Measurements from ENCODE around the gene LMO3.
"Not testable (repeated sequence)": the region's sequence is repeated elsewhere in the genome, so short reads cannot be mapped to it uniquely, and the experiment has no call there.

LMO3 gene

GRCh38 chr12:16537652-16538051, 68.3 kb downstream of the LMO3 start:
- DNase-seq = not testable (repeated sequence)

DNA sequence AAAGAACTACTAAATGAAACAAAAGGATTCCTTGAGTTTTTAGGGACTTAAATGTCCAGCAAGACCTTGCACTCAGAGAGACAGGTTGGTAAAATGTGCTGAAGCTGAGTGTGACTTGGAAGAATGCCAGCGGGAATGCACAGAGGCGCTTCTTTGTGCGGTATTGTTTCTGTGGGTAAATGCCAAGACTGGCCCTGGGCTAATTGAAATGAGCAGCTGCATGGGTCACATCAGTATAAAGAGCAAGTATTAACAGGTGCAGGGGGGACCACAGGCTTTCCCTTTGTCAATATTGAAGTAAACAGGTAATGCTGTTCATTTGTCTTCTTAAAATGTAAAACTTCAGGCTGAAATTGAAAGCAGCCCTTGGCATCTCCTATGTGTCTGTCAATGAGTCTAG, 74.3 kb downstream of the LMO3 start:
- peak; percentile 91 to 94 for DNase-seq

- peak in 1 of 2 experiments; percentile 20 for DNase-seq
Observed at GRCh38 chr12:16530268-16530850, 75.6 kb downstream of the LMO3 start.

GRCh38 chr12:16526693-16527092, 79.3 kb downstream of the LMO3 start:
- DNase-seq = no peak

DNA sequence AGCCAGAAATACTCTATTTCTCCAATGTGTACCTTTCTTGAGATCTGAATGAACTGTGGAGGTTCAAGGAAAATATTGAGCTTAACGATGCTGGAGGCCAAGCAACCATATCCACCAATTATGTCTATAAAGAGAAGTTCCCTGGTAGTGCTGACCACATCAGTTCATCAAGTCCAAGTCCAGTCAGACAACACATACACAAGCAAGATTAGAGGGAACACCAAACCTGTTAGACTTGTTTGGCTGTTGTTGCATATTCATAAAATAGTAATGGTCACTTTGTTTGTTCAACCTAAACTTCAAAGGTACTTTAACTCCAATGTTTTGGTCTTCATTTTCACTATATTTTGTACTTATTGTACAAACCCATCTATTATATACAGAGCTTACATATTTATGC, 81.6 kb downstream of the LMO3 start:
- DNase-seq = peak; percentile 3 to 53

DNA sequence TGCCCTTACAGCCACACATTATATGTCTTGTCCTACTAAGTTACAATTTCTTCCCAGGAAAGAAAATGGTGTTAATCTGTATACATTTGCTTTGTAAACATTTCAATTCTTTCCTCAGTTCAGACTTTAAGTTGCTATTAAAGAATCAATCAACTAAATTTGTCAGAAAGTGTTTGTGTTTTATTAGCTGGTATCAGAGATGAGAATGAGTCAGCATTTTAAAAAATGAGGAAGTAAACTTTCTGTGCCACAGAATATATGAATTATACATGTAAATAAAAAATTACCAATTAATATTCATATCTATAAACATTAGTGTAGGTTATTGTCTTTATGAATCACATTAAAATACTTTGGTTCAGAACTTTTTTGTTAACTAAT, 82.0 kb downstream of the LMO3 start:
- no peak for DNase-seq

GRCh38 chr12:16523284-16523950, 82.5 kb downstream of the LMO3 start:
- DNase-seq = no peak

DNA sequence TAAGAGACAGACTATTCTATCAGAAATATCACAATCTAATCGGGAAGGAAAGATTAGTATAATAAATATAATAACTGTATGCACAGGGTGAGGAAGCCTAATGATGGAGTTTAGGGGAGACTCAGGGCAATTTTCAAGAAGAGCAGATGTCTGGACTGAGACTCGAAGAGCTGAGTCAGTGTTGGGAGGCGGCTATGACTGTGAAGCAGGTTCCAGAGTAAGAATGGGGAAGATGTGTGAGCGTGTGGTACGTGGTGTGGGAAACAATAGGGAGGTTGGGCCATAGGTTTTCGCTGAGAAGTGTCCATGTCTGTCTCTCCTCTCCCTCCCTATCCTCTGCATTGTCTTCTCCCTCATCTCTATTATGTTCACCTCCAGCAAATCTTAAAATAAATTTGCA, 85.6 kb downstream of the LMO3 start:
- no peak for DNase-seq

- DNase-seq = no peak
Observed at GRCh38 chr12:16515666-16516065, 90.3 kb downstream of the LMO3 start.

DNA sequence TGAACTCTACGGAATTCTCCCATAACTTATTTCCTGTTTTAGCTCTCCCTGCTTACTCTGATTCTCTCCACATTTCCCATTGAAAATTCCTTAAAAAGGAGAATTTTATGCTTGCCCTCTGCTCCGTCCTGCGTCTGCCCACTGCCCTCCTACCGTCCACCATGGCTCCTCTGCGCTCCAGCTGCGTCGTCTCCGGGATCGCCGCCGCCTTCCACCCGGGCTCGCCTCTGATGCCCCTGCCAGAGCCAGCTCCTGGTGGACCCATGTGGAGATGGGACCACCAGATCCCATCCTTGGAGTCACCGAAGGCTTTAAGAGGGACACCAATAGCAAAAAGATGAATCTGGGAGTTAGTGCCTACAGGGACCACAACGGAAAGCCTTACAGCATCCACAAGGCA, 92.7 kb downstream of the LMO3 start:
- no peak for DNase-seq

- DNase-seq = no peak
Observed at GRCh38 chr12:16509411-16509810, 96.6 kb downstream of the LMO3 start.

- DNase-seq = no peak
Observed at GRCh38 chr12:16506394-16506793, 99.6 kb downstream of the LMO3 start.

GRCh38 chr12:16504200-16504599, 101.8 kb downstream of the LMO3 start:
- no peak for DNase-seq

DNA sequence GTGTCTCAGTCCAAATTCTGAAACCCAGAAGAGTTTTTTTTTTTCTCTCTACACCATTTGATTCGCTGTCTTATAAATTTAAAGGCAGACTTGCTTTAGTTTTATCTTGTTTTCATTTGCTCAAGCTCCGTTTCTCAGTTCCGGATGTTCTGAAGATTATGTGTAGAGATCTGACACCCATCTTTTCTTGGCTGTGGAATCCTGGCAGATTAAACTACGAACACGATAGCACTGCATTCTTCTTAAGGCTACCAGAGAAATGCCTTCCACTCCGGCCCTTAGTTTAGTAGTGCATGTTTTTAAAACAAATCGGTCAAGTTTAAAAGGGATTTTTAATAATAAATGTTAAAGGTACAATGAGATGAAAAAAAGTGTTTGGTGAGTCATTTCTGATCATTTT, 106.4 kb downstream of the LMO3 start:
- no peak for DNase-seq
